Stimulated activated CD4-positive, alpha-beta T cell treated with anti-CD3 and anti-CD28 coated beads, Interleukin-2, amount 100 ng/mL, for 4 hours (primary cell): ENCODE data around the gene CWC27.

Experiments
- DNase-seq: peaks from one replicate; pipeline ENCODE4 v3.0.0-alpha.2; 2020; ENCODE audit warnings: low read depth

CWC27 gene

DNA sequence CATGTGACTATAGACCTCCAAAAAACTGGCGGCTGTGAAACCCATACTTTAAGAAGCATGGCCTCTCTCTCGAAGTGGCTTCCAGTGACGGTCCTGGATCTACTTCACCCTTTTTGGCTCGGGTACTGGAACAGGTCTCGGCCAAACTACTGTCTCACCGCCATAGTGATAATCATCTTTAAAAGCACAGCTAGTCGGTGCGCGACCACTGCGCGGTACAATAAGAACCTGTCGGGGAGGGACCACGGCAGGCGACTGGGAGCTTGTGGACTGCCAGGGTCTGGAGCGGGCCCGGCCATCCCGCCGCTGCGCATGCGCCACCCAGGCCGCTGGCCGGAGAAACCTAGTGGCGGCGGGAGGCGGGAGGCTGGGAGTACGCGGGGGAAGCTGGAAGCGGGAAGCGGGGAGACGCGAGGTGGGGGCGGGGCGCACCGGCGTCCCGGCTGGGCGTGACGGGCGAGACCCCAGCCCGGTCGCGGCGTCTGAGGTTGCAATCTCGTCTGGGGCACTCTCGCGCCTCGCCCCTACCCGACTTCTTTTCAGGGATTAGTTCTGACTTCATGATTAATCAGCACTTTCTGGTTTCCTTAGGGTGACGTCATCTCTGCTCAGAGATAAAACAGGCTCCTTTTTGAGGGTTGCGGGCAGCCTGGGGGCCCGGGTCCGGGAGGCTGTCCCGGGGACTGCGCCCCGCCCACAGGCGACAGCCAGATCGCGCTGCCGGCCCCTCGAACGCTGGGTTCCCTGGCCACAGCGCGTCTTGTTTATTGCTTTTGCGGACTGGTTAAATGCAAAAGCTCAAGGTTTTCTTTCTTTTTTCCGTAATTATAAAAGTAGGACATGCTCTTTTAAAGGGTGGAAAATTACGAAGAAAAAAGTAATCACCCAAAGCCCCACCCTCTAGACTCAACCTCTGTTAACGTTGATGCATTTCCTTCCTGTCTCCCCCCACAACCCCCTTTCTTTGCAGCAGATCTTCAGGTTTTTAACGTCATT is 266.8 kb downstream of the CWC27 start:
- DNase-seq = peak; percentile 74

- DNase-seq = no peak
These were observed 269.4 kb downstream of the CWC27 start for GRCh38 chr5:65037831-65038815.

GRCh38 chr5:65041296-65042158 is 272.8 kb downstream of the CWC27 start:
- no peak for DNase-seq

DNA sequence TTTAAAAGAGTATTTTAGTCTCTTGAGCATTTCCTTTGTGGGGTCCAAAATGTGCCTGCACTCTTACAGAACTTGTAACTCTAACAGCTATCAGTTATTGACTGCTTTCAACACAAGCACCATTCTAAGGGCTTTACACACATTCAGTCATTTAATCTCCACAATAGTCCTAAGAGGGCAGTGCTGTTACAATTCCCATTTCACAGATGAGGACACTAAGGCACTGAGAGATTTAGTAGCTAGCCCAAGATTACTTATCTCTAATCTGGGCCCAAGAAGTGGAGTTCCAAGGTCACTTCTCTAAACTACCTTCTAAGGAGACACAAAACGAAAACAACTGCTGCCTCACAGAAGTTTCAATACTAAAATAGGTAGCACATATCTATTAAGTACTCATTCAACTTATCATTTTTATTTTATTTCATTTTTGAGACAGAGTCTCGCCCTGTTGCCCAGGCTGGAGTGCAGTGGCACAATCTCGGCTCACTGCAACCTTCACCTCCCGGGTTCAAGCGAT is 275.2 kb downstream of the CWC27 start:
- DNase-seq = no peak

GRCh38 chr5:65047225-65047624 is 278.5 kb downstream of the CWC27 start:
- DNase-seq = no peak

DNA sequence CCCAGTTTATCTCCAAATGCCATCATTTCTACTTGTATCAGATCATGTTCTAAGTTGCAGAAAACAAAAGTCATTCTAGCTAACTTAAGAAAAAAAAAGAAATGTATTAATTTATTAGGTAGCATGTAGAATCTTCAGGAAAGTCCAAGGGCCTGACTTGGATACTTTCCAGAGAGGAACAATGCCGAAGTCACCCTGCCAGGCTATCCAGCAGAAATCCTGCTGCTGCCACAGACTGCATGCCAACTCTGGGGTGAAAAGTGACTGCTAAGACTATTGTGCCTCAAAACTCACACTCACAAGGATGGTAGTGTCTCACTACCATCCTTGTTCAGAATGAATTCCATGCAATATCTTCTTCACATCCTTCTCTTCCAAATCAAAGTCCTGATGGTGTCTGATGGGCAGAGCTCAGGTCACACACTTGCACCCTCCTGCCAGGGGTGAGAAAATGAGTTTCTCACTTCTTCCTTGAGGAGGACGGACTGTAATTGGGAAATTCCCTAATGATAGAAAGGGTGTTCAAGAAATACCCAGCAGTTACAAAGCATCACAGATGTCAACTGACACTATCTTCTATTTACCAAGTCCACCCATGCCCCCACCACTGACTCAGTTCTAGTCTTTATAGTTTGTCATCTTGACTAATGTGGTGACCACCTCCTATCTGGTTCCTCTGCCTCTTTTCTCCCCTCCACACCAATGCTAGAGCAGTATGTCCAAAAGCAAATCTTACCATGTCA is 279.4 kb downstream of the CWC27 start:
- no peak for DNase-seq

GRCh38 chr5:65050140-65050539 is 281.4 kb downstream of the CWC27 start:
- no peak for DNase-seq

- no peak for DNase-seq
These were observed 282.2 kb downstream of the CWC27 start for GRCh38 chr5:65050826-65051498.

DNA sequence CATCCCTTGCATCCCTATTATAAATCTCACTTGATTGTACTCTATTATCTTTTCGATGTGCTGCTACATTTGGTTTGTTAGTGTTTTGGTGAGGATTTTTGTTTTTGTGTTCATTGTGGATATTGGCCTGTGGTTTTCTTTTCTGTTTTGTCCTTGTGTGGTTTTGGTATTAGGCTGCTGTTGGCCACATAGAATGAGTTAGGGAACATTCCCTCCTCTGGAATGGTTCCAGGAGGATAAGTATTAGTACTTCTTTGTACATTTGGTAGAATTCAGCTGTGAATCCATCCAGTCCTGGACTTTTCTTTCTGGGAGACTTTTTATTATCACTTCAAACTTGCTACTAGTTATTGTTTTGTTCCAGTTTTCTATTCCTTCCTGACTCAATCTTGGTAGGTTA is 287.2 kb downstream of the CWC27 start:
- no peak for DNase-seq

DNA sequence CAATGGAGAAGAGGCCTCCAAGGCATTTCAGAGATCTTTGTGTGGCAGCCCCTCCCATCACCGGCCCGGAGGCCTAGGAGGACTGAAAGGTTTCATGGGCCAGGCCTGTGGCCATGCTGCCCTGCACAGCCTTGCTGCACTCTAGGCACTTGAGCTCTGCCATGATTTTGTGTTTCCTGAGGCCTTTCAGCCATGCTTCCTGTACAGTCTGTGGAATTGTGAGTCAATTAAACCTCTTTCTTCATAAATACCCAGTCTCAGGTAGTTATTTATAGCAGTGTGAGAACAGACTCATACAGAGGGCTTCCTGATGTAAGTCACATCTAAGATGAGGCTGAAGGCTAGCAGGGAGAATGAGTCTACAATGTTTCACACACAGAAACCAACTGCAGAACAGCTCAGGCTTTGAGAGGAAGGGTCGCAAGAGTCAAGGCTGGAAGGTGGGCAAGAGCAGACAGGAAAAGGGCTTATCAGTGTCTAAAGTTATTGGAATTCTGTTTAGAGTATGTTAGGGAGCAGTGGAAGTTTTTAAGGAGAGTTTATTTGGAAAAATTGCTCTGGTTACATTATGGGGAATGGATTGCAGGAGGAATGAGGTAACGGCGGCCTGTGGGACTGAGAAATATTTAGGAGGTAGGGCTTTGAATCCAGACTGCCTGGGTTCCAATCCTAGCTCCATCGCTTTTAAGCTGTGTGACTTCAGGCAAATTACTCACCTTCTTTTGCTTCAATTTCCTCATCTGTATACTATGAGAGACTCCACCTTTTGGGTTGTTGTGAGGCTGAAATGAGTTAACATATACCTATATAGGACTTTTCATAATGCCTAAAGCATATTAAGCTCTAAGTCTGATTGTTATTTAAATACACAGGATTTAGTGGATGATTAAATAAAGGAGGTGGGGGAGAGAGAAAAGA is 291.2 kb downstream of the CWC27 start:
- DNase-seq = no peak

DNA sequence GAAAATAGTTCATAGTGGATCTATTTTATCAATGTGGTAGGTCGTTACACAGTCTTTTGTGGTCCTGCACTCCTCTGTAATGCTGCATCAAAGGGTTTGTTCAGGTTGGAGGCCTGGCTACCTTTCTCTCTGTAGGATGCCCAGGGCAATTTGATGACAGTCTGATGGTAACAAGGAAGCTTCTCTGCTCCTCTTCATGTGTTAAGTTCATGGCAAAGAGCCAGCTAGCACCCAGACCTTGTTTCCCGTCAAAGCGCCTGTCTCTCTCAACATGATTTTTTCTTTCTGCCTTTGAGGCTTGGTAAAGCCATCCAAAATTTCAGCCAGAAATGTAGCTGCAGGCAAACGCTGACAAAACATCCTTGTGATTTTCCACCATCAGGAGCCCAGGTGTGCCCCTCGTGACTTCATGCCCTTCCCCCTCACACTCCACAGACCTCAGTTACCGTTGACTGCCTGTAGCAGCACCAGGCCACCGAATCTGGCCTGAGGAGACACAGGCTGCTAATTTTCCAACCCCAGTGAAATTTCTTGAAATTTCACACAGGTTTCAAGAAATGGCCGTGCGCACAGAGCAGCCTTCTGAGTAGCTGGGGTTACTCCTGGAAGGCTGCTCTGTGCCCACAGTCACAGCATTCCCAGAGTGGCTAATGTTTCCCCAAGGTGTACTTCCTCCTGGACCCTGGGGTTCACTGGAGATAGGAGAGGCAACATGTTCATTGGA is 292.7 kb downstream of the CWC27 start:
- no peak for DNase-seq

DNA sequence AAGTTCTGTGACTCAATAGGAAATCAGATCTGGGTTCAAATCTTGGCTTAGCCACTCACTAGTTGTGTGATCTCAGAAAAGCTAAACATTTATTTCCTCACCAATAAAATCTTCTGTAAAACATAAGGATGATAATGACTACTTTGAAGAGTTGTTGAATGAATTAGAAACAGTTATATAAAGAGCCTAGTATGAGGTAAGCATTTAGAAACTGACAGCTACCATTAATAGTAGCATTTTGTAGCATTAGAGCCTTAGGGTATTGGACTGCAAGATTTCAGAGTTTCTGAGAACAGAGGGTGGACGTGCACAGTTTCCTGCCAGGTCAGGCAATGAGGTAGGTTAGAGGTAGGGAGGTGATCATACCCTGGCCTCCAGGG is 293.2 kb downstream of the CWC27 start:
- no peak for DNase-seq

- no peak for DNase-seq
These were observed 293.8 kb downstream of the CWC27 start for GRCh38 chr5:65062469-65063083.

DNA sequence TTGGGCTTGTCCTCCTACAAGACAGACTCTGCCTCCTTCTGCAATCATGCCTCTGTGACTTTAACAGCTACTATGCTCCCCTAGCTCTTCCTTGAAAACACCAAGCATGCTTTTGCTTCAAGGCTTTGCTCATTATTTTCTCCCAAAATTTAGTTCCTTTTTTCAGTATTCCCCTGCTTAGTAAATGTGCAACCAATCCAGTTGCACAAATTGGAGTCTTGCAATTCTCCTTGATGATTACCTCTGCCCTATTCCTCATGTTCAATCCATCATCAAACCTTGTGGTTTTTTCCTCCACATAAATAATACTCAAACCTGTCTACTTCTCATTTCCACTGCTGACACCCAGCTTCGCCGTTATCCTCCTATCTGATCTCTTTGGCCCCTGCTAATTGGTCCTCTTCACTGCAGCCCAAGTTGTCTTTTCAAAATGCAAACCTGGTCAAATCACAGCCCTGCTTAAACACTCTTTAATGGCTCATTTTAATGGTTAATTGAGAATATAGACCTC is 296.3 kb downstream of the CWC27 start:
- no peak for DNase-seq

DNA sequence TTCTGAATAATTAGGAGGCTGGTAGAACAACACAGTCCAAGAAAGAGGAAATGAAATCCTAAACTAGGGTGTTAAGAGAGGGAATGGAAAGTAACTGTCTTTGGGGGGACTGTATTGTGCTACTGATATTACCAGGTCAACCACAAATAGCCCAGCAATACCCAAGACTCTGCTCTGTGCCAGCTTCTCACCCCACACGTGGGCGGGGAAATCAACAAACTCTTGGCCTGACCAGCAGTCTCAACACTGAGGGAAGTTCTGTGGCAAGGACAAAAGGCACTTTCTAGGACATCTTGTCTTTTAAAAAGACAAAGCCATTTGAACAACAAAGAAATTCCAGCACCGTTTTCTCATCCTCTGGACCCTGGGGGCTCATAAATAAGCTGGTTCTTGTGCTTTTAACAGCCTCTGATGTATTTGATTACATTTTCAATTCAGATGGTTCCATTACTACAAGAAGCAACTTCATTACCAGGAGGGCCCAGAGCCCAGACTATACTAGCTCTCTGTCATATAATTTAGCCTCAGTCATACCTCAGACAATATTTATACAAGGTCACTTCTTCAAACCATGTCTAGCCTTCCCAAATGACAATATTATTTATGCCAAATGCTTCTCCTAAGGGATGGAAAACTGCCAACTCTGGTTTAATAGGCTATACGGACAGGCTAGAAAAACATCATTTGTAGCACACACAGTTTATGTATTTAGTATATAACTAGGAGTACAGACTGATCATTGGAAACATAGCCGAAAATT is 297.8 kb downstream of the CWC27 start:
- DNase-seq = no peak

DNA sequence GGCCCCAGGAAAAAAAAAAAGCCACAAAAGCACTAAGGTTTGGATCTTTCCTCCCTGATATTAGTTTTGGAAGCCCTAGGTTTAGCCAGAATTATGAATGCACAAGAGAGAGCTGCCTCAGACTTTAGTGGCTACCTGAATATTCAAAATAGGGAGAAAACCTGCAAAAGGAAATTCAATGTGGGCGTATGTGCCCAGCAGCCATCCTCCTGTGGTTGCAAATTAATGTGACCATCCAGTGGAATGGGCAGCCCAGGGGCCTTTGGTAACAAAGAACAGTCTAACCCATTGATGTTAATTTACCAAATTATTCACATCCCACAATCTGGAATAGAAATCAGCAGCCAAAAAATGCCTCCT is 298.4 kb downstream of the CWC27 start:
- DNase-seq = no peak
